WTC11 (cell line): ENCODE results near the gene TSGA10. TPM values are rescaled to one million over a fixed set of nuclear protein-coding genes. Genes with fewer than 3 reads are reported as not detected.

Experiments
- ARID4B ChIP-seq: sonication (generic); formaldehyde crosslinking; IDR thresholded peaks from 2 replicates; pipeline ENCODE4 v1.8.0; 2023; ENCODE audit warnings: missing genetic modification reagents, mild to moderate bottlenecking, borderline replicate concordance
- ATF1 ChIP-seq: sonication (generic); formaldehyde crosslinking; IDR thresholded peaks from 2 replicates; pipeline ENCODE4 v1.8.1; 2023; ENCODE audit warnings: mild to moderate bottlenecking, moderate library complexity, missing genetic modification reagents
- CBFB ChIP-seq: sonication (generic); formaldehyde crosslinking; IDR thresholded peaks from 2 replicates; pipeline ENCODE4 v1.8.1; 2022; ENCODE audit warnings: mild to moderate bottlenecking, low read depth, missing genetic modification reagents
- CREM ChIP-seq: sonication (generic); formaldehyde crosslinking; IDR thresholded peaks from 2 replicates; pipeline ENCODE4 v1.8.1; 2022; ENCODE audit warnings: mild to moderate bottlenecking, missing genetic modification reagents, moderate library complexity
- E2F1 ChIP-seq: sonication (generic); formaldehyde crosslinking; IDR thresholded peaks from 2 replicates; pipeline ENCODE4 v1.8.0; 2022; ENCODE audit warnings: mild to moderate bottlenecking, missing genetic modification reagents
- ETV6 ChIP-seq: sonication (generic); formaldehyde crosslinking; IDR thresholded peaks from 2 replicates; pipeline ENCODE4 v1.8.1; 2022; ENCODE audit warnings: mild to moderate bottlenecking, missing genetic modification reagents
- FOXJ3 ChIP-seq: sonication (generic); formaldehyde crosslinking; IDR thresholded peaks from 2 replicates; pipeline ENCODE4 v1.9.0; 2021; ENCODE audit warnings: missing genetic modification reagents, mild to moderate bottlenecking, borderline replicate concordance
- FOXK1 ChIP-seq: sonication (generic); formaldehyde crosslinking; IDR thresholded peaks from 2 replicates; pipeline ENCODE4 v1.8.0; 2022; ENCODE audit warnings: mild to moderate bottlenecking, moderate library complexity, missing genetic modification reagents
- FOXP4 ChIP-seq: sonication (generic); formaldehyde crosslinking; IDR thresholded peaks from 2 replicates; pipeline ENCODE4 v1.8.0; 2022; ENCODE audit warnings: mild to moderate bottlenecking, missing genetic modification reagents
- IRF2 ChIP-seq: sonication (generic); formaldehyde crosslinking; IDR thresholded peaks from 2 replicates; pipeline ENCODE4 v1.8.0; 2022; ENCODE audit warnings: low read depth, missing genetic modification reagents, borderline replicate concordance
- KAT7 ChIP-seq: sonication (generic); formaldehyde crosslinking; IDR thresholded peaks from 2 replicates; pipeline ENCODE4 v1.8.1; 2023; ENCODE audit warnings: missing genetic modification reagents, mild to moderate bottlenecking, borderline replicate concordance
- STAT6 ChIP-seq: sonication (generic); formaldehyde crosslinking; conservative IDR thresholded peaks from 2 replicates; pipeline ENCODE4 v1.8.1; 2023; ENCODE audit warnings: mild to moderate bottlenecking, low read depth, missing genetic modification reagents, moderate library complexity
- TP53 ChIP-seq: sonication (generic); formaldehyde crosslinking; IDR thresholded peaks from 2 replicates; pipeline ENCODE4 v1.8.1; 2023; ENCODE audit warnings: mild to moderate bottlenecking, missing genetic modification reagents
- ZNF416 ChIP-seq: fragments of 250-450 bp; sonication (Bioruptor Pico); IDR thresholded peaks from 2 replicates; pipeline ENCODE4 v1.9.0; 2021; ENCODE audit warnings: mild to moderate bottlenecking, inconsistent platforms
- total RNA-seq: library from RNA; stranded (reverse); gene quantifications from 3 replicates; pipeline ENCODE4 v1.2.3, GENCODE V29; 2021
- TF ChIP-seq, protein P1 (sequence below): sonication (generic); formaldehyde crosslinking; IDR thresholded peaks from 2 replicates; pipeline ENCODE4 v1.8.1; 2023; ENCODE audit warnings: mild to moderate bottlenecking, missing genetic modification reagents, borderline replicate concordance
- TF ChIP-seq, protein P2 (sequence below): sonication (generic); formaldehyde crosslinking; IDR thresholded peaks from 2 replicates; pipeline ENCODE4 v1.8.1; 2023; ENCODE audit warnings: mild to moderate bottlenecking, moderate library complexity, missing genetic modification reagents
- TF ChIP-seq, protein P3 (sequence below): sonication (generic); formaldehyde crosslinking; IDR thresholded peaks from 2 replicates; pipeline ENCODE4 v1.8.1; 2022; ENCODE audit warnings: mild to moderate bottlenecking, missing genetic modification reagents, moderate library complexity, borderline replicate concordance

Gene TSGA10
- total RNA-seq, 1 experiment from 2014 or later = 9.1 TPM

GRCh38 chr2:99180755-99181623 lies 26.2 kb upstream of the TSGA10 start, which contains the start of the genes MITD1 and MRPL30 (continued):
- TF ChIP-seq, protein P1, sequence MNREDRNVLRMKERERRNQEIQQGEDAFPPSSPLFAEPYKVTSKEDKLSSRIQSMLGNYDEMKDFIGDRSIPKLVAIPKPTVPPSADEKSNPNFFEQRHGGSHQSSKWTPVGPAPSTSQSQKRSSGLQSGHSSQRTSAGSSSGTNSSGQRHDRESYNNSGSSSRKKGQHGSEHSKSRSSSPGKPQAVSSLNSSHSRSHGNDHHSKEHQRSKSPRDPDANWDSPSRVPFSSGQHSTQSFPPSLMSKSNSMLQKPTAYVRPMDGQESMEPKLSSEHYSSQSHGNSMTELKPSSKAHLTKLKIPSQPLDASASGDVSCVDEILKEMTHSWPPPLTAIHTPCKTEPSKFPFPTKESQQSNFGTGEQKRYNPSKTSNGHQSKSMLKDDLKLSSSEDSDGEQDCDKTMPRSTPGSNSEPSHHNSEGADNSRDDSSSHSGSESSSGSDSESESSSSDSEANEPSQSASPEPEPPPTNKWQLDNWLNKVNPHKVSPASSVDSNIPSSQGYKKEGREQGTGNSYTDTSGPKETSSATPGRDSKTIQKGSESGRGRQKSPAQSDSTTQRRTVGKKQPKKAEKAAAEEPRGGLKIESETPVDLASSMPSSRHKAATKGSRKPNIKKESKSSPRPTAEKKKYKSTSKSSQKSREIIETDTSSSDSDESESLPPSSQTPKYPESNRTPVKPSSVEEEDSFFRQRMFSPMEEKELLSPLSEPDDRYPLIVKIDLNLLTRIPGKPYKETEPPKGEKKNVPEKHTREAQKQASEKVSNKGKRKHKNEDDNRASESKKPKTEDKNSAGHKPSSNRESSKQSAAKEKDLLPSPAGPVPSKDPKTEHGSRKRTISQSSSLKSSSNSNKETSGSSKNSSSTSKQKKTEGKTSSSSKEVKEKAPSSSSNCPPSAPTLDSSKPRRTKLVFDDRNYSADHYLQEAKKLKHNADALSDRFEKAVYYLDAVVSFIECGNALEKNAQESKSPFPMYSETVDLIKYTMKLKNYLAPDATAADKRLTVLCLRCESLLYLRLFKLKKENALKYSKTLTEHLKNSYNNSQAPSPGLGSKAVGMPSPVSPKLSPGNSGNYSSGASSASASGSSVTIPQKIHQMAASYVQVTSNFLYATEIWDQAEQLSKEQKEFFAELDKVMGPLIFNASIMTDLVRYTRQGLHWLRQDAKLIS (CRISPR knock-in tag) = peak; percentile 53; the same call in 1 of the 2 replicates
- no peak for TF ChIP-seq CBFB (CRISPR knock-in tag)
- peak; percentile 100 for TF ChIP-seq ETV6 (CRISPR knock-in tag)
- no peak for TF ChIP-seq STAT6 (CRISPR knock-in tag)
- TF ChIP-seq FOXK1 (CRISPR knock-in tag) = peak; percentile 30
- 0 out of 2 replicates have a peak, but pooled peaks have one; percentile 39 for TF ChIP-seq KAT7 (CRISPR knock-in tag)
- TF ChIP-seq ARID4B (CRISPR knock-in tag) = no peak
- TF ChIP-seq, protein P2, sequence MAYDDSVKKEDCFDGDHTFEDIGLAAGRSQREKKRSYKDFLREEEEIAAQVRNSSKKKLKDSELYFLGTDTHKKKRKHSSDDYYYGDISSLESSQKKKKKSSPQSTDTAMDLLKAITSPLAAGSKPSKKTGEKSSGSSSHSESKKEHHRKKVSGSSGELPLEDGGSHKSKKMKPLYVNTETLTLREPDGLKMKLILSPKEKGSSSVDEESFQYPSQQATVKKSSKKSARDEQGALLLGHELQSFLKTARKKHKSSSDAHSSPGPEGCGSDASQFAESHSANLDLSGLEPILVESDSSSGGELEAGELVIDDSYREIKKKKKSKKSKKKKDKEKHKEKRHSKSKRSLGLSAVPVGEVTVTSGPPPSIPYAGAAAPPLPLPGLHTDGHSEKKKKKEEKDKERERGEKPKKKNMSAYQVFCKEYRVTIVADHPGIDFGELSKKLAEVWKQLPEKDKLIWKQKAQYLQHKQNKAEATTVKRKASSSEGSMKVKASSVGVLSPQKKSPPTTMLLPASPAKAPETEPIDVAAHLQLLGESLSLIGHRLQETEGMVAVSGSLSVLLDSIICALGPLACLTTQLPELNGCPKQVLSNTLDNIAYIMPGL (CRISPR knock-in tag) = peak; percentile 53; the same call in 1 of the 2 replicates
- peak; percentile 55; the same call in 1 of the 2 replicates for TF ChIP-seq FOXP4 (CRISPR knock-in tag)
- no peak for TF ChIP-seq ATF1 (CRISPR knock-in tag)
- peak; percentile 75; the same call in 1 of the 2 replicates for TF ChIP-seq CREM (CRISPR knock-in tag)
- TF ChIP-seq FOXJ3 (CRISPR knock-in tag) = no peak
- no peak for TF ChIP-seq E2F1 (CRISPR knock-in tag)
- TF ChIP-seq, protein P3, sequence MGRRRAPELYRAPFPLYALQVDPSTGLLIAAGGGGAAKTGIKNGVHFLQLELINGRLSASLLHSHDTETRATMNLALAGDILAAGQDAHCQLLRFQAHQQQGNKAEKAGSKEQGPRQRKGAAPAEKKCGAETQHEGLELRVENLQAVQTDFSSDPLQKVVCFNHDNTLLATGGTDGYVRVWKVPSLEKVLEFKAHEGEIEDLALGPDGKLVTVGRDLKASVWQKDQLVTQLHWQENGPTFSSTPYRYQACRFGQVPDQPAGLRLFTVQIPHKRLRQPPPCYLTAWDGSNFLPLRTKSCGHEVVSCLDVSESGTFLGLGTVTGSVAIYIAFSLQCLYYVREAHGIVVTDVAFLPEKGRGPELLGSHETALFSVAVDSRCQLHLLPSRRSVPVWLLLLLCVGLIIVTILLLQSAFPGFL (CRISPR knock-in tag) = peak; percentile 54; the same call in 1 of the 2 replicates
- no peak for TF ChIP-seq IRF2 (CRISPR knock-in tag)
- TF ChIP-seq ZNF416 (CRISPR knock-in tag) = no peak
- no peak for TF ChIP-seq TP53
